Astrocyte (in vitro differentiated cells and primary cell): ENCODE measurements around the gene ZNF276.

Experiments
- EZH2 ChIP-seq: IDR thresholded peaks from 2 replicates; pipeline ENCODE4 v1.6.1; 2012; ENCODE audit warnings: mild to moderate bottlenecking, low read length, inconsistent platforms; ENCODE audit not compliant: insufficient read depth
- TF ChIP-seq, protein P1 (sequence below): IDR thresholded peaks from 2 replicates; pipeline ENCODE4 v1.5.1; 2011; ENCODE audit warnings: low read depth, mild to moderate bottlenecking, inconsistent platforms, low read length, moderate library complexity; ENCODE audit not compliant: insufficient read depth

DNA sequence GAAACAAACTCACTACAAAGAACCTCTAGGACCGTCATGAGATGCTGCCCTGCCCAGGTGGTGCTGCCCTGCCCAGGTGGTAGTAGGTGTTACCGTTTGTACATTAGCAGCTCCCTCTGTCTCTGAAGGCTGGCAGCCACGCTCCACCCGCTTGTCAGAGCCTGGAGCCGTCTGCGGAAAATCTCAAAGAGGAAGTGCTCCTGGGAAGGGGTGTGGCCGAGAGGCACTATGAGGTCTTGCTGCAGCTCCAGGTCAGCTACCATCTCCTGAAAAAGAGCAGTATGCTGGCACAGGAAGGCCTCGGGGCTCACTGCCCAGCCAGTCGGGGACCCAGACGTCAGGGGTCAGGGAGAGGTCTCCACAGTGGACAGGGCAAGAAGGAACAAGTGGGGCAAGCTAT lies 28.3 kb downstream of the ZNF276 start:
- TF ChIP-seq, protein P1, sequence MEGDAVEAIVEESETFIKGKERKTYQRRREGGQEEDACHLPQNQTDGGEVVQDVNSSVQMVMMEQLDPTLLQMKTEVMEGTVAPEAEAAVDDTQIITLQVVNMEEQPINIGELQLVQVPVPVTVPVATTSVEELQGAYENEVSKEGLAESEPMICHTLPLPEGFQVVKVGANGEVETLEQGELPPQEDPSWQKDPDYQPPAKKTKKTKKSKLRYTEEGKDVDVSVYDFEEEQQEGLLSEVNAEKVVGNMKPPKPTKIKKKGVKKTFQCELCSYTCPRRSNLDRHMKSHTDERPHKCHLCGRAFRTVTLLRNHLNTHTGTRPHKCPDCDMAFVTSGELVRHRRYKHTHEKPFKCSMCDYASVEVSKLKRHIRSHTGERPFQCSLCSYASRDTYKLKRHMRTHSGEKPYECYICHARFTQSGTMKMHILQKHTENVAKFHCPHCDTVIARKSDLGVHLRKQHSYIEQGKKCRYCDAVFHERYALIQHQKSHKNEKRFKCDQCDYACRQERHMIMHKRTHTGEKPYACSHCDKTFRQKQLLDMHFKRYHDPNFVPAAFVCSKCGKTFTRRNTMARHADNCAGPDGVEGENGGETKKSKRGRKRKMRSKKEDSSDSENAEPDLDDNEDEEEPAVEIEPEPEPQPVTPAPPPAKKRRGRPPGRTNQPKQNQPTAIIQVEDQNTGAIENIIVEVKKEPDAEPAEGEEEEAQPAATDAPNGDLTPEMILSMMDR, result no peak
- no peak for TF ChIP-seq EZH2
